ENCODE measurements around the gene TTF2. TPM values are rescaled to one million over a fixed set of nuclear protein-coding genes. Genes with fewer than 3 reads are reported as not detected.

Gene TTF2
- total and polyA plus RNA-seq, 2 experiments from 2014 or later, result 84.7 to 85.4 TPM

DNA sequence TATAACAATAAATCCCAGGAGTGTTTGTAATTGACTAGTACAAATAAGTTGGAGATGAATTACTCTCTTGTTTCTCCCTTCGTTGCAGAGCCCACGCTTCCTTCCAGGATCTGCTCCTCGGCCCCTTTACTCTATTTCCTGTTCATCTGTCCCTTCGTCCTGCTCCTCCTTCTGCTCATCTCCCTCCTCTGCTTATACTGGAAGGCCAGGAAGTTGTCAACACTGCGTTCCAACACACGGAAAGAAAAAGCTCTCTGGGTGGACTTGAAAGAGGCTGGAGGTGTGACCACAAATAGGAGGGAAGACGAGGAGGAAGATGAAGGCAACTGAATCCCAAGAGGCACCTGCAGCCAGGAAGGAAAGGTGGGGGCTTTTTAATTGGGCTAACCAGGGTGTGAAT lies 26.4 kb upstream of the TTF2 start:
- no peak overlapping the region; the same call in 1 of the 2 replicates for H3K27ac Mint-ChIP-seq
- no peaks in the 10 kb centered on the region for H3K9me2 ChIP-seq (ENCODE audit: insufficient read depth)

More for the DNA sequence above, 26.4 kb upstream of the TTF2 start:
- TF ChIP-seq, protein P1, sequence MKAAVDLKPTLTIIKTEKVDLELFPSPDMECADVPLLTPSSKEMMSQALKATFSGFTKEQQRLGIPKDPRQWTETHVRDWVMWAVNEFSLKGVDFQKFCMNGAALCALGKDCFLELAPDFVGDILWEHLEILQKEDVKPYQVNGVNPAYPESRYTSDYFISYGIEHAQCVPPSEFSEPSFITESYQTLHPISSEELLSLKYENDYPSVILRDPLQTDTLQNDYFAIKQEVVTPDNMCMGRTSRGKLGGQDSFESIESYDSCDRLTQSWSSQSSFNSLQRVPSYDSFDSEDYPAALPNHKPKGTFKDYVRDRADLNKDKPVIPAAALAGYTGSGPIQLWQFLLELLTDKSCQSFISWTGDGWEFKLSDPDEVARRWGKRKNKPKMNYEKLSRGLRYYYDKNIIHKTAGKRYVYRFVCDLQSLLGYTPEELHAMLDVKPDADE (IDR thresholded peaks at IDR 0.05), result no peak
- TF ChIP-seq EZH2phosphoT487 (IDR thresholded peaks at IDR 0.05; ENCODE audit: unreplicated experiment) (no peak), NANOG (IDR thresholded peaks at IDR 0.05; ENCODE audit: borderline replicate concordance) (no peak), POLR2AphosphoS5 (IDR thresholded peaks at IDR 0.05; ENCODE audit: low read depth) (no peak), STAT1 (IDR thresholded peaks at IDR 0.05; ENCODE audit: unreplicated experiment) (no peak), CREB1 (CRISPR knock-in tag; IDR thresholded peaks at IDR 0.05; ENCODE audit: low read depth) (no peak), EZH2 (IDR thresholded peaks at IDR 0.05; ENCODE audit: low read depth, unreplicated experiment) (no peak), JUNB (IDR thresholded peaks at IDR 0.05; ENCODE audit: unreplicated experiment) (no peak), ZNF331 (CRISPR knock-in tag; IDR thresholded peaks at IDR 0.05; ENCODE audit: low read depth) (no peak), ZNF114 (CRISPR knock-in tag; IDR thresholded peaks at IDR 0.05) (no peak)
- TF ChIP-seq, protein P2, sequence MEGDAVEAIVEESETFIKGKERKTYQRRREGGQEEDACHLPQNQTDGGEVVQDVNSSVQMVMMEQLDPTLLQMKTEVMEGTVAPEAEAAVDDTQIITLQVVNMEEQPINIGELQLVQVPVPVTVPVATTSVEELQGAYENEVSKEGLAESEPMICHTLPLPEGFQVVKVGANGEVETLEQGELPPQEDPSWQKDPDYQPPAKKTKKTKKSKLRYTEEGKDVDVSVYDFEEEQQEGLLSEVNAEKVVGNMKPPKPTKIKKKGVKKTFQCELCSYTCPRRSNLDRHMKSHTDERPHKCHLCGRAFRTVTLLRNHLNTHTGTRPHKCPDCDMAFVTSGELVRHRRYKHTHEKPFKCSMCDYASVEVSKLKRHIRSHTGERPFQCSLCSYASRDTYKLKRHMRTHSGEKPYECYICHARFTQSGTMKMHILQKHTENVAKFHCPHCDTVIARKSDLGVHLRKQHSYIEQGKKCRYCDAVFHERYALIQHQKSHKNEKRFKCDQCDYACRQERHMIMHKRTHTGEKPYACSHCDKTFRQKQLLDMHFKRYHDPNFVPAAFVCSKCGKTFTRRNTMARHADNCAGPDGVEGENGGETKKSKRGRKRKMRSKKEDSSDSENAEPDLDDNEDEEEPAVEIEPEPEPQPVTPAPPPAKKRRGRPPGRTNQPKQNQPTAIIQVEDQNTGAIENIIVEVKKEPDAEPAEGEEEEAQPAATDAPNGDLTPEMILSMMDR (conservative IDR thresholded peaks at IDR 0.05; ENCODE audit: low read depth in 2 of 2), result no peak
- TF ChIP-seq, protein P3, sequence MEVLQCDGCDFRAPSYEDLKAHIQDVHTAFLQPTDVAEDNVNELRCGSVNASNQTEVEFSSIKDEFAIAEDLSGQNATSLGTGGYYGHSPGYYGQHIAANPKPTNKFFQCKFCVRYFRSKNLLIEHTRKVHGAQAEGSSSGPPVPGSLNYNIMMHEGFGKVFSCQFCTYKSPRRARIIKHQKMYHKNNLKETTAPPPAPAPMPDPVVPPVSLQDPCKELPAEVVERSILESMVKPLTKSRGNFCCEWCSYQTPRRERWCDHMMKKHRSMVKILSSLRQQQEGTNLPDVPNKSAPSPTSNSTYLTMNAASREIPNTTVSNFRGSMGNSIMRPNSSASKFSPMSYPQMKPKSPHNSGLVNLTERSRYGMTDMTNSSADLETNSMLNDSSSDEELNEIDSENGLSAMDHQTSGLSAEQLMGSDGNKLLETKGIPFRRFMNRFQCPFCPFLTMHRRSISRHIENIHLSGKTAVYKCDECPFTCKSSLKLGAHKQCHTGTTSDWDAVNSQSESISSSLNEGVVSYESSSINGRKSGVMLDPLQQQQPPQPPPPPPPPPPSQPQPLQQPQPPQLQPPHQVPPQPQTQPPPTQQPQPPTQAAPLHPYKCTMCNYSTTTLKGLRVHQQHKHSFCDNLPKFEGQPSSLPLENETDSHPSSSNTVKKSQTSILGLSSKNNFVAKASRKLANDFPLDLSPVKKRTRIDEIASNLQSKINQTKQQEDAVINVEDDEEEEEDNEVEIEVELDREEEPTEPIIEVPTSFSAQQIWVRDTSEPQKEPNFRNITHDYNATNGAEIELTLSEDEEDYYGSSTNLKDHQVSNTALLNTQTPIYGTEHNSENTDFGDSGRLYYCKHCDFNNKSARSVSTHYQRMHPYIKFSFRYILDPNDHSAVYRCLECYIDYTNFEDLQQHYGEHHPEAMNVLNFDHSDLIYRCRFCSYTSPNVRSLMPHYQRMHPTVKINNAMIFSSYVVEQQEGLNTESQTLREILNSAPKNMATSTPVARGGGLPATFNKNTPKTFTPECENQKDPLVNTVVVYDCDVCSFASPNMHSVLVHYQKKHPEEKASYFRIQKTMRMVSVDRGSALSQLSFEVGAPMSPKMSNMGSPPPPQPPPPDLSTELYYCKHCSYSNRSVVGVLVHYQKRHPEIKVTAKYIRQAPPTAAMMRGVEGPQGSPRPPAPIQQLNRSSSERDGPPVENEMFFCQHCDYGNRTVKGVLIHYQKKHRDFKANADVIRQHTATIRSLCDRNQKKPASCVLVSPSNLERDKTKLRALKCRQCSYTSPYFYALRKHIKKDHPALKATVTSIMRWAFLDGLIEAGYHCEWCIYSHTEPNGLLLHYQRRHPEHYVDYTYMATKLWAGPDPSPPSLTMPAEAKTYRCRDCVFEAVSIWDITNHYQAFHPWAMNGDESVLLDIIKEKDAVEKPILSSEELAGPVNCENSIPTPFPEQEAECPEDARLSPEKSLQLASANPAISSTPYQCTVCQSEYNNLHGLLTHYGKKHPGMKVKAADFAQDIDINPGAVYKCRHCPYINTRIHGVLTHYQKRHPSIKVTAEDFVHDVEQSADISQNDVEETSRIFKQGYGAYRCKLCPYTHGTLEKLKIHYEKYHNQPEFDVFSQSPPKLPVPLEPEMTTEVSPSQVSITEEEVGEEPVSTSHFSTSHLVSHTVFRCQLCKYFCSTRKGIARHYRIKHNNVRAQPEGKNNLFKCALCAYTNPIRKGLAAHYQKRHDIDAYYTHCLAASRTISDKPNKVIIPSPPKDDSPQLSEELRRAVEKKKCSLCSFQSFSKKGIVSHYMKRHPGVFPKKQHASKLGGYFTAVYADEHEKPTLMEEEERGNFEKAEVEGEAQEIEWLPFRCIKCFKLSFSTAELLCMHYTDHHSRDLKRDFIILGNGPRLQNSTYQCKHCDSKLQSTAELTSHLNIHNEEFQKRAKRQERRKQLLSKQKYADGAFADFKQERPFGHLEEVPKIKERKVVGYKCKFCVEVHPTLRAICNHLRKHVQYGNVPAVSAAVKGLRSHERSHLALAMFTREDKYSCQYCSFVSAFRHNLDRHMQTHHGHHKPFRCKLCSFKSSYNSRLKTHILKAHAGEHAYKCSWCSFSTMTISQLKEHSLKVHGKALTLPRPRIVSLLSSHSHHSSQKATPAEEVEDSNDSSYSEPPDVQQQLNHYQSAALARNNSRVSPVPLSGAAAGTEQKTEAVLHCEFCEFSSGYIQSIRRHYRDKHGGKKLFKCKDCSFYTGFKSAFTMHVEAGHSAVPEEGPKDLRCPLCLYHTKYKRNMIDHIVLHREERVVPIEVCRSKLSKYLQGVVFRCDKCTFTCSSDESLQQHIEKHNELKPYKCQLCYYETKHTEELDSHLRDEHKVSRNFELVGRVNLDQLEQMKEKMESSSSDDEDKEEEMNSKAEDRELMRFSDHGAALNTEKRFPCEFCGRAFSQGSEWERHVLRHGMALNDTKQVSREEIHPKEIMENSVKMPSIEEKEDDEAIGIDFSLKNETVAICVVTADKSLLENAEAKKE (CRISPR knock-in tag; IDR thresholded peaks at IDR 0.05), result no peak
- TF ChIP-seq, protein P4, sequence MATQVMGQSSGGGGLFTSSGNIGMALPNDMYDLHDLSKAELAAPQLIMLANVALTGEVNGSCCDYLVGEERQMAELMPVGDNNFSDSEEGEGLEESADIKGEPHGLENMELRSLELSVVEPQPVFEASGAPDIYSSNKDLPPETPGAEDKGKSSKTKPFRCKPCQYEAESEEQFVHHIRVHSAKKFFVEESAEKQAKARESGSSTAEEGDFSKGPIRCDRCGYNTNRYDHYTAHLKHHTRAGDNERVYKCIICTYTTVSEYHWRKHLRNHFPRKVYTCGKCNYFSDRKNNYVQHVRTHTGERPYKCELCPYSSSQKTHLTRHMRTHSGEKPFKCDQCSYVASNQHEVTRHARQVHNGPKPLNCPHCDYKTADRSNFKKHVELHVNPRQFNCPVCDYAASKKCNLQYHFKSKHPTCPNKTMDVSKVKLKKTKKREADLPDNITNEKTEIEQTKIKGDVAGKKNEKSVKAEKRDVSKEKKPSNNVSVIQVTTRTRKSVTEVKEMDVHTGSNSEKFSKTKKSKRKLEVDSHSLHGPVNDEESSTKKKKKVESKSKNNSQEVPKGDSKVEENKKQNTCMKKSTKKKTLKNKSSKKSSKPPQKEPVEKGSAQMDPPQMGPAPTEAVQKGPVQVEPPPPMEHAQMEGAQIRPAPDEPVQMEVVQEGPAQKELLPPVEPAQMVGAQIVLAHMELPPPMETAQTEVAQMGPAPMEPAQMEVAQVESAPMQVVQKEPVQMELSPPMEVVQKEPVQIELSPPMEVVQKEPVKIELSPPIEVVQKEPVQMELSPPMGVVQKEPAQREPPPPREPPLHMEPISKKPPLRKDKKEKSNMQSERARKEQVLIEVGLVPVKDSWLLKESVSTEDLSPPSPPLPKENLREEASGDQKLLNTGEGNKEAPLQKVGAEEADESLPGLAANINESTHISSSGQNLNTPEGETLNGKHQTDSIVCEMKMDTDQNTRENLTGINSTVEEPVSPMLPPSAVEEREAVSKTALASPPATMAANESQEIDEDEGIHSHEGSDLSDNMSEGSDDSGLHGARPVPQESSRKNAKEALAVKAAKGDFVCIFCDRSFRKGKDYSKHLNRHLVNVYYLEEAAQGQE (IDR thresholded peaks at IDR 0.05; ENCODE audit: unreplicated experiment), result no peak
- Mint-ChIP-seq H3K36me3 (ENCODE audit: low read depth) (no peaks in the 10 kb centered on the region), H3K4me1 (peaks cover 16% of the 10 kb centered on the region), H3K4me3 (no peak overlapping the region), H3K27me3 (ENCODE audit: insufficient read depth, low read depth, poor library complexity) (no peaks in the 10 kb centered on the region), H3K9me3 (no peaks in the 10 kb centered on the region; the same call in 2 of the 3 replicates)
- Histone ChIP-seq H3F3A (replicated peaks; ENCODE audit: low read depth) (no peaks in the 10 kb centered on the region), H3K27me3 (ENCODE audit: insufficient read depth) (no peaks in the 10 kb centered on the region), H3K79me2 (replicated peaks; ENCODE audit: insufficient read depth) (no peaks in the 10 kb centered on the region), H3K4me3 (no peak overlapping the region), H3K36me3 (ENCODE audit: insufficient read depth) (no peaks in the 10 kb centered on the region), H2AFZ (no peak overlapping the region), H3K27ac (ENCODE audit: low read depth) (no peak overlapping the region), H4K20me1 (replicated peaks; ENCODE audit: insufficient read depth) (no peaks in the 10 kb centered on the region), H3K4me1 (ENCODE audit: insufficient read depth) (no peaks in the 10 kb centered on the region), H3K4me2 (no peak overlapping the region)
- ATAC-seq (no peak), DNase-seq (ENCODE audit: low spot score) (no peak)
